Prostate gland (tissue), 2 donors: ENCODE measurements around the gene SCRN2.

Experiments
- CTCF ChIP-seq, 4 experiments: fragments of 200-600 bp in 2 of 4; fragments of 450-650 bp in 2 of 4; sonication (generic) in 2 of 4; IDR thresholded peaks; 1 replicate in 3 of 4; 2 replicates in 1 of 4; pipeline ENCODE4 v1.5.1; 2016 to 2019; ENCODE audit warnings: antibody characterized with exemption in 4 of 4, mild to moderate bottlenecking in 2 of 4, moderate library complexity in 2 of 4
- POLR2A ChIP-seq: fragments of 450-650 bp; IDR thresholded peaks from one replicate; pipeline ENCODE4 v1.6.1; 2016; ENCODE audit warnings: antibody characterized with exemption, mild to moderate bottlenecking
- POLR2AphosphoS5 ChIP-seq: sonication (generic); formaldehyde crosslinking; IDR thresholded peaks from one replicate; pipeline ENCODE4 v1.6.1; 2017; ENCODE audit warnings: antibody characterized with exemption

GRCh38 chr17:47812146-47812920 lies 28.7 kb downstream of the SCRN2 start:
- TF ChIP-seq POLR2AphosphoS5 (no peak), CTCF (IDR thresholded peaks at IDR 0.05) (no peak), POLR2A (no peak)
